ENCODE measurements around the gene MKRN3.
"Not testable (repeated sequence)": the region's sequence is repeated elsewhere in the genome, so short reads cannot be mapped to it uniquely, and the experiment has no call there.

MKRN3 gene

DNA sequence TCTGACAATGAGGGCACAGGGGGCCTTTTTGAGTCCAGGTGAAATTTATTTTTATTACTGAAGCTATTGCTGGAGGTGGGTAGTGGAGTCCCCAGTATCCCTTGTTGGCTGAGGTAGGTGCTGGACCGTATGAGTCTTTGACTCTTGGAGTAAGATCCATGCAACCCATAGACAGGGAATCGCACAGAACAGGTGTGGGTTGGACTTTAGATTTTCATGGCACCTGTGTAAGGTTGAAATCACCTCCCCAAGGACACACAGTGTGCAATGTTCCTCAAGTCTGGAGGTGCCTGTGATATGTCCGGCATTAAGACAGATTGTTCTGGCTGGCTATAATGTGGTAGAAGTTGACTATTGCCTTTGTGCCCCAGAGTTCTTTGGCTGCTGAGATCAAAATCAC is 23.5 kb downstream of the MKRN3 start:
- DNase-seq, result no peak
- no peak for ATAC-seq

DNA sequence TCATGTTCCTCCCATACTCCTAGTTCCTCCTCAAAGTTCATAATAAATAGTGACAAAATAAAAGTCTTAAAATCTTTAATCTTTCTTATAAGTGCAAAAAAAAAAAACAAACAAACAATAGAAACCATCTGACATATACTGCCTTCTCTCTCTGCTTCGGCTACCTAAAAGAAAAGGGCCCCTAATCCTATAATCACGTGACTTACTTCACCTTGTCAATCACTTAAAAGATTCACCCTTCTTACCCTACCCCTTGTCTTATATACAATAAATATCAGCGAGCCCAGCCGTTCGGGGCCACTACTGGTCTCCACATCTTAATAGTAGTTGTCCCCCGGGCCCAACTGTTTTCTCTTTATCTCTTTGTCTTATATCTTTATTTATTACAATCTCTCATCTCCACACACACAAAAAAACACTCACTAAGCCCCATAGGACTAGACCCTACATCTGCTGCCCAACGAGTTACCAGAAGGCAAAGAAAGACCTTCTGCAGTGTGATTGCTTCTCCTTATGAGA is 28.8 kb downstream of the MKRN3 start:
- DNase-seq (no peak), ATAC-seq (no peak)

DNA sequence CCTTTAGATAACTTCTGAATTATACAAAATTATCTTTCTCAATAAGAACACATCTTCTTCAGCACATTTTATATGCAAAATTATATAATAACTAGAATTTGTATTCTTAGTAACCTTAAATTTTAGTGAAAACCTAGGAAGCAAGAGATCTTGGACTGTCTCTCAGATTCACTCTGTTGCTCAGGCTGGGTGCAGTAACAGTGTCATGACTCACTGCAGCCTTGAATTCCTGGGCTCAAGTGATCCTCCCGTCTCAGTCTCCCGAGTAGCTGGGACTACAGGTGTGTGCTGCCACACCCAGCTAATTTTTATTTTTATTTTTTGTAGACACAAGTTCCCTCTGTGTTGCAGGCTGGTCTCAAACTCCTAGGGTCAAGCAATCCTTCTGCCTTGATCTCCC is 29.9 kb downstream of the MKRN3 start:
- DNase-seq (no peak), ATAC-seq (no peak)

DNA sequence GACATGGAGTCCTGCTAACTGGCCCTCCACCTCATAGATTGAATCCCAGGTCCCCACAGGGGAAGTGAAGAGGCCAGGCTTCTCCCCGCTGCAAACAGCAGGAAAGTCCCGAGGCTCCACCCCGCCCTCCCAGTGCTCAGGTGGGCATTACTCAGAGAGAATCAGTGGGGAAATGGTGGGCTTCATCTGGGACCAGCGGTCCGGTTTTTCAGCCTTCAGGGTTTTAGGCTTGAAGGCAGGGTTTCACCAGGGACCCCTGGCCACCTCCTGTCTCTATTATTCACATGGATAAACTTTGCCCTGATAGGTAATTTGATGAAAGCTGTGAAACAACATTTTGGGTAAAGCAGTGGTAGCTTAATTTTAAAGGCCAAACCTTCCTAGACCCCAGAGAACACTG is 31.3 kb downstream of the MKRN3 start:
- ATAC-seq (no peak), DNase-seq (no peak)

DNA sequence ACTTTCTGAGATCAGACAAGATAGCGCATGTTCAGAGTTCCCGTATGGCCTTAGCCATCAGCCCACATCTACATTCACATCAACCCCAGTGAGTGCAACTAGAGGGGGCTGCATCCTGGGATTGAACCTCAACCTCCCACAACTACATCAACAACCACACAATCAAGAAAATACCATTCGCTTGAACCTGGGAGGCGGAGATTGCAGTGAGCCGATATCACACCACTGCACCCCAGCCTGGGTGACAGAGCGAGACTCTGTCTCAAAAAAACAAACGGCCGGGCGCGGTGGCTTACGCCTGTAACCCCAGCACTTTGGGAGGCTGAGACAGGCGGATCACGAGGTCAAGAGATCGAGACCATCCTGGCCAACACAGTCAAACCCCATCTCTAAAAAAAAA is 31.8 kb downstream of the MKRN3 start:
- DNase-seq, ATAC-seq: not testable (repeated sequence)

DNA sequence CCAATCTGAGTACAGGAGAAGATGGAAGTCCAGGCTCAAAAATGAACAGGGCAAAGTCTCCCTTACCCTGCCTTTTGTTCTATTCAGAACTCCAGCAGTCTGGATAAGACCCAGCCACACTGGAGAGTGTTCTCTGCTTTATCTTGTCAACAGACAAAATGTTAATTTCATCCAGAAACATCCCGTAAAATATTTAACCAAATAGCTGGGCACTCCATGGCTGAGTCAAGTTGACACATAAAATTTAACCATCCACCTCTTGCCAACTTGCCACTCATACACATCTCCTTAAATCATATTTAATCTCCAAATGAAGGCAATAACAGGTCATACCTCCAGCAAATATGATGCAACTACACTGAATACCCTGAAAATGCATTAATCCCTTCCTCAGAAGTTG is 33.6 kb downstream of the MKRN3 start:
- ATAC-seq (no peak), DNase-seq (no peak)

DNA sequence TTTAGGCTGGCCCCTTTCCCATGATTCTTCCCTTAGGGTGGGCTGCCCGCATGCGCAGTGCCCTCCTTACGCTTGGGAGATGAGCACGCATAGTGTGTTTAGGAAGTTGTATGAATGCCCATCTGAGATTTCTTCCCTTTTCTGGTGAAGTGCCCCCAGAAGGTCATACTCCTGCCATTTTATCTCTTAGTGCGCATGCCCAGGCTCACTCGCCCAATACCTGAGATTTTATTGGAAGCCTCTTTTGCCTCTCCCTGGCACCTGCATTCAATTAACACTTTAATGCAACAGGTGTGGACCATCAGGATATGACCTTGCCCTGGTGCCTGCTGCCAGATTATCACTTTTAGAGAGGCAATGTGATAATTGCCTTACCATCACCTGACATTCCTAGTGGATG is 36.6 kb downstream of the MKRN3 start:
- DNase-seq (no peak), ATAC-seq (no peak)

DNA sequence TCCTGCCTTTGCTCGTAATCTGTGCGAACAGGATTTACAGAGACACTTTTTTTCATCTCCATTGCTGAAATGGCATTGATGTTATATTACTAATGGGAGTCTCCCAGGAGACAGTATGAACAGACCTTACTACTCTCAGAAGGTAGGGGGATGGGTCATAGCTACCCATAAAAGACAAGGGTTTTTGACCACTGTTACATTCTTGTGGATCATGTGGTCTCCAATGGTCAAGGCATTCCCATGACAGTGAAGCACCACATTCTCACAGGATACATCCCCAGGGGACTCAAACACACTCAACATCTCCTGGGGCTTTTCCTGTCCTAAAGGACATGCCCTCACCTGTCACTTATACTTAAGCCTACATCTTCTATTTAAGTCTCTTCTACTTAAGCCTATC is 40.8 kb downstream of the MKRN3 start:
- DNase-seq (no peak), ATAC-seq (no peak)

DNA sequence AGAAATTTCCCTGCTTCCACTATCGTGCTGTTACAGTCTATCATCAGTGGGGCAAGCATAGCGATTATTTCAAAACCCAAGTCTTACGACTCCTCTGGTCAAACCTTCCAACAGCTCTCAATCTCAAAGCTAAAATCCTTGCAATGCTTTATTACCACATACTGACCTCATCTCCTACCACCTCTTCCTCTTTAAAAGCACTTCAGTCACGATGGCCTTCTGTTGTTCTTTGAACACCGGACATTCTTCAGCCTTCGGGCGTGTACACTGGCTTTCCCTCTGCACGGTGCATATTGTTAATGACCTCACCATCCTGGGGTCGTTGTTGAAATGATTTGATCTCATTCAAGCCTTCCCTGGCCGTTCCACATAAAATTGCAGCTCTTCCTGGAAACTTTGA is 51.1 kb downstream of the MKRN3 start:
- DNase-seq (no peak), ATAC-seq (no peak)

All from stimulated activated naive CD8-positive, alpha-beta T cell treated with anti-CD3 and anti-CD28 coated beads, Interleukin-15, Interleukin-2, amounts not matched to agents 100 U/mL and 50 U/mL, for 24 hours (primary cell).